Smooth muscle cell (in vitro differentiated cells): ENCODE results near the gene MAPT. TPM values are rescaled to one million over a fixed set of nuclear protein-coding genes. Genes with fewer than 3 reads are reported as not detected.

ENCODE experiments used
- DNase-seq: peaks from one replicate; lab custom pipeline; 2025; ENCODE audit not compliant: unreplicated experiment; lab: John Stamatoyannopoulos, UW
- H2AFZ ChIP-seq: fragments of 200-600 bp; sonication (generic); 2 replicates; pipeline ENCODE4 v1.6.0; 2016; ENCODE audit warnings: antibody characterized with exemption, low read depth, mild to moderate bottlenecking
- H3F3A ChIP-seq: fragments of 200-600 bp; sonication (generic); 2 replicates; pipeline ENCODE4 v1.6.0; 2017; ENCODE audit warnings: antibody characterized with exemption, low read depth
- H3K27ac ChIP-seq: fragments of 200-600 bp; sonication (generic); 2 replicates; pipeline ENCODE4 v1.5.1; 2016; ENCODE audit warnings: low read depth, mild to moderate bottlenecking
- H3K27me3 ChIP-seq: fragments of 200-600 bp; sonication (generic); 2 replicates; pipeline ENCODE4 v1.6.1; 2016; ENCODE audit warnings: low read depth, mild to moderate bottlenecking
- H3K36me3 ChIP-seq: fragments of 200-600 bp; sonication (generic); 2 replicates; pipeline ENCODE4 v1.5.1; 2016; ENCODE audit warnings: low read depth
- H3K4me1 ChIP-seq: fragments of 200-600 bp; sonication (generic); 2 replicates; pipeline ENCODE4 v1.5.1; 2016; ENCODE audit warnings: low read depth
- H3K4me2 ChIP-seq: fragments of 200-600 bp; sonication (generic); 2 replicates; pipeline ENCODE4 v1.6.0; 2016; ENCODE audit warnings: mild to moderate bottlenecking
- H3K4me3 ChIP-seq: fragments of 200-600 bp; sonication (generic); 2 replicates; pipeline ENCODE4 v1.5.1; 2016; ENCODE audit warnings: mild to moderate bottlenecking
- H3K79me2 ChIP-seq: fragments of 200-600 bp; sonication (generic); 2 replicates; pipeline ENCODE4 v1.6.0; 2016; ENCODE audit warnings: low read depth, mild to moderate bottlenecking
- H3K9ac ChIP-seq: fragments of 200-600 bp; sonication (generic); 2 replicates; pipeline ENCODE4 v1.6.0; 2016; ENCODE audit warnings: low read depth
- H3K9me3 ChIP-seq: fragments of 200-600 bp; sonication (generic); replicated peaks from 2 replicates; pipeline ENCODE4 v1.5.1; 2016; ENCODE audit warnings: low read depth
- H4K20me1 ChIP-seq: fragments of 200-600 bp; sonication (generic); 2 replicates; pipeline ENCODE4 v1.6.0; 2016; ENCODE audit warnings: low read depth
- CTCF ChIP-seq: fragments of 200-600 bp; sonication (generic); IDR thresholded peaks from 2 replicates; pipeline ENCODE4 v1.5.1; 2017; ENCODE audit warnings: borderline replicate concordance, mild to moderate bottlenecking, antibody characterized with exemption; ENCODE audit not compliant: insufficient read depth, poor library complexity, severe bottlenecking
- WGBS: methylation state at CpG from one replicate; pipeline ENCODE4 v1.1.7; 2016; ENCODE audit warnings: low lambda C conversion rate; 5-methylcytosine and 5-hydroxymethylcytosine counted together
- polyA plus RNA-seq: library from polyadenylated mRNA; unstranded; fragments of >200 nt; fragmentation: Nextera tagmentation; extraction: Ambion mirVana; gene quantifications from 2 replicates; pipeline ENCODE4 v1.2.1, GENCODE V29; 2016
- total RNA-seq: library from RNA; depleted of rRNA; stranded (reverse); fragments of >200 nt; gene quantifications from 2 replicates; pipeline ENCODE4 v1.2.3, GENCODE V29; 2014

The MAPT gene
- total and polyA plus RNA-seq, 2 experiments from 2014 or later: 0.49 to 1.7 TPM

- Histone ChIP-seq H3K27me3 (no peaks in the 10 kb centered on the region), H3K9me3 (no peaks in the 10 kb centered on the region), H4K20me1 (no peaks in the 10 kb centered on the region), H3F3A (no peaks in the 10 kb centered on the region), H3K4me1 (no peaks in the 10 kb centered on the region), H2AFZ (no peak overlapping the region), H3K4me2 (no peak overlapping the region), H3K4me3 (no peak overlapping the region), H3K79me2 (no peaks in the 10 kb centered on the region), H3K27ac (no peak overlapping the region), H3K9ac (no peak overlapping the region), H3K36me3 (no peaks in the 10 kb centered on the region)
- WGBS: 61% methylated on average over 7 of the region's 7 CpGs
- no peak for TF ChIP-seq CTCF
- no peak for DNase-seq
Observed at GRCh38 chr17:45923511-45924268, 29.3 kb downstream of the MAPT start.

GRCh38 chr17:45924332-45924820 lies 30.0 kb downstream of the MAPT start:
- H3K4me1 ChIP-seq: no peaks in the 10 kb centered on the region
- H3K27me3 ChIP-seq: no peaks in the 10 kb centered on the region
- TF ChIP-seq CTCF: no peak
- WGBS: 98% methylated on average over 10 of the region's 10 CpGs
- H4K20me1 ChIP-seq: no peaks in the 10 kb centered on the region
- no peaks in the 10 kb centered on the region for H3K79me2 ChIP-seq
- H3K27ac ChIP-seq: no peak overlapping the region
- no peak overlapping the region for H3K9ac ChIP-seq
- H3K36me3 ChIP-seq: no peaks in the 10 kb centered on the region
- H3F3A ChIP-seq: no peaks in the 10 kb centered on the region
- H2AFZ ChIP-seq: no peak overlapping the region
- no peak overlapping the region for H3K4me3 ChIP-seq
- H3K9me3 ChIP-seq: no peaks in the 10 kb centered on the region
- DNase-seq: no peak
- H3K4me2 ChIP-seq: no peak overlapping the region

GRCh38 chr17:45925311-45925710 lies 31.0 kb downstream of the MAPT start:
- no peak for TF ChIP-seq CTCF
- H3F3A ChIP-seq: no peaks in the 10 kb centered on the region
- DNase-seq: no peak

GRCh38 chr17:45927247-45927646 lies 32.9 kb downstream of the MAPT start:
- H3K4me2 ChIP-seq: no peak overlapping the region
- no peak overlapping the region for H2AFZ ChIP-seq
- 97% methylated on average over 4 of the region's 4 CpGs for WGBS
- H3K27ac ChIP-seq: no peak overlapping the region
- no peaks in the 10 kb centered on the region for H3K27me3 ChIP-seq
- H3K36me3 ChIP-seq: no peaks in the 10 kb centered on the region
- no peak overlapping the region for H3K9ac ChIP-seq
- no peaks in the 10 kb centered on the region for H3K79me2 ChIP-seq
- no peaks in the 10 kb centered on the region for H3K9me3 ChIP-seq
- no peaks in the 10 kb centered on the region for H3K4me1 ChIP-seq
- H3F3A ChIP-seq: no peaks in the 10 kb centered on the region
- no peak overlapping the region for H3K4me3 ChIP-seq
- TF ChIP-seq CTCF: no peak
- no peak for DNase-seq
- H4K20me1 ChIP-seq: no peaks in the 10 kb centered on the region

More at GRCh38 chr17:45925311-45925710, 31.0 kb downstream of the MAPT start:
- H3K27me3 ChIP-seq: no peaks in the 10 kb centered on the region
- no peaks in the 10 kb centered on the region for H3K4me1 ChIP-seq
- no peaks in the 10 kb centered on the region for H3K9me3 ChIP-seq
- H4K20me1 ChIP-seq: no peaks in the 10 kb centered on the region
- no peak overlapping the region for H2AFZ ChIP-seq
- no peak overlapping the region for H3K4me3 ChIP-seq
- H3K27ac ChIP-seq: no peak overlapping the region
- H3K4me2 ChIP-seq: no peak overlapping the region
- H3K79me2 ChIP-seq: no peaks in the 10 kb centered on the region
- no peak overlapping the region for H3K9ac ChIP-seq
- no peaks in the 10 kb centered on the region for H3K36me3 ChIP-seq
